IMR-90 (cell line): ENCODE measurements around the gene ZNF423. TPM values are rescaled to one million over a fixed set of nuclear protein-coding genes. Genes with fewer than 3 reads are reported as not detected.

Experiments
- ATAC-seq: fragments of 200-7000 bp; cut with Tn5 transposase; 2 replicates; pipeline ENCODE4 v1.9.1; 2020; ENCODE audit warnings: low read depth, mild to moderate bottlenecking, moderate library complexity
- BruUV-seq: library from RNA; stranded (reverse); fragments of 400-500 nt; replicated peaks from 2 replicates; lab custom pipeline; 2021; lab: Mats Ljungman, UMichigan
- CTCF ChIA-PET: fragments of 300-600 bp; formaldehyde crosslinking; extraction: SDS; loops from one replicate; lab custom pipeline; 2021; ENCODE audit warnings: antibody characterized with exemption; lab: Yijun Ruan, JAX
- POLR2A ChIA-PET: fragments of 300-600 bp; sonication (Branson Sonifier 250); formaldehyde crosslinking; loops from one replicate; lab custom pipeline; 2022; ENCODE audit warnings: antibody characterized with exemption; ENCODE audit not compliant: unreplicated experiment; lab: Charles Lee
- DNase-seq: peaks from one replicate; pipeline ENCODE4 v3.0.0; 2013
- H2AFZ ChIP-seq: replicated peaks from 2 replicates; pipeline ENCODE3; 2013; ENCODE audit warnings: low read length, mild to moderate bottlenecking; ENCODE audit not compliant: poor library complexity
- H2AK5ac ChIP-seq: 2 replicates; pipeline ENCODE4 v1.6.1; 2013; ENCODE audit warnings: low read depth, low read length, inconsistent platforms
- H2AK9ac ChIP-seq: replicated peaks from 2 replicates; pipeline ENCODE3; 2013; ENCODE audit warnings: mild to moderate bottlenecking, low read depth, low read length, moderate library complexity; ENCODE audit not compliant: poor library complexity
- H2BK120ac ChIP-seq: 2 replicates; pipeline ENCODE4 v1.6.1; 2013; ENCODE audit warnings: low read depth, low read length, inconsistent platforms
- H2BK15ac ChIP-seq: 3 replicates; pipeline ENCODE4 v1.6.1; 2013; ENCODE audit warnings: low read depth, low read length, inconsistent platforms
- H2BK20ac ChIP-seq: 2 replicates; pipeline ENCODE4 v1.6.1; 2013; ENCODE audit warnings: low read depth, mild to moderate bottlenecking, inconsistent platforms, low read length, moderate library complexity
- H2BK5ac ChIP-seq: 2 replicates; pipeline ENCODE4 v1.6.1; 2013; ENCODE audit warnings: mild to moderate bottlenecking, low read depth, low read length, inconsistent platforms; ENCODE audit not compliant: poor library complexity, severe bottlenecking
- H3K14ac ChIP-seq: replicated peaks from 2 replicates; pipeline ENCODE4 v1.6.1; 2013; ENCODE audit warnings: low read depth, low read length, inconsistent platforms
- H3K18ac ChIP-seq: 2 replicates; pipeline ENCODE4 v1.6.1; 2013; ENCODE audit warnings: low read depth, low read length, control low read depth
- H3K23ac ChIP-seq: 2 replicates; pipeline ENCODE4 v1.6.1; 2013; ENCODE audit warnings: low read depth, low read length, inconsistent platforms
- H3K27ac ChIP-seq: 2 replicates; pipeline ENCODE4 v1.5.1; 2013; ENCODE audit warnings: mild to moderate bottlenecking, control low read depth, low read length; ENCODE audit not compliant: insufficient read depth
- H3K27me3 ChIP-seq: 2 replicates; pipeline ENCODE4 v1.6.1; 2013; ENCODE audit warnings: low read length; ENCODE audit not compliant: control insufficient read depth, insufficient read depth
- H3K36me3 ChIP-seq: 2 replicates; pipeline ENCODE4 v1.6.1; 2013; ENCODE audit warnings: low read length, mixed read lengths; ENCODE audit not compliant: control insufficient read depth, insufficient read depth
- H3K4ac ChIP-seq: 2 replicates; pipeline ENCODE4 v1.6.1; 2013; ENCODE audit warnings: low read depth, low read length, inconsistent platforms
- H3K4me1 ChIP-seq: 2 replicates; pipeline ENCODE4 v1.6.1; 2013; ENCODE audit warnings: low read length, mixed read lengths; ENCODE audit not compliant: control insufficient read depth, insufficient read depth
- H3K4me2 ChIP-seq: 2 replicates; pipeline ENCODE4 v1.6.1; 2013; ENCODE audit warnings: low read depth, mild to moderate bottlenecking, control low read depth, low read length, moderate library complexity
- H3K4me3 ChIP-seq: 2 replicates; pipeline ENCODE4 v1.5.1; 2013; ENCODE audit warnings: low read depth, mild to moderate bottlenecking, control low read depth, low read length, moderate library complexity; ENCODE audit not compliant: insufficient read depth
- H3K56ac ChIP-seq: 2 replicates; pipeline ENCODE4 v1.6.1; 2013; ENCODE audit warnings: low read length, inconsistent platforms; ENCODE audit not compliant: insufficient read depth; ENCODE audit errors: extremely low read depth
- H3K79me1 ChIP-seq, 2 experiments: 2 replicates each; pipeline ENCODE4 v1.6.1; 2013; ENCODE audit warnings: low read length in 2 of 2, inconsistent platforms in 1 of 2, low read depth in 1 of 2
- H3K9ac ChIP-seq: 2 replicates; pipeline ENCODE4 v1.6.1; 2013; ENCODE audit warnings: low read depth, low read length, control low read depth
- H3K9me1 ChIP-seq: 2 replicates; pipeline ENCODE4 v1.6.1; 2013; ENCODE audit warnings: low read length, inconsistent platforms; ENCODE audit not compliant: insufficient read depth
- H3K9me3 ChIP-seq: 2 replicates; pipeline ENCODE4 v1.6.1; 2013; ENCODE audit warnings: low read length; ENCODE audit not compliant: control insufficient read depth, insufficient read depth
- H4K20me1 ChIP-seq: 2 replicates; pipeline ENCODE4 v1.6.1; 2013; ENCODE audit warnings: low read length, inconsistent platforms; ENCODE audit not compliant: insufficient read depth
- H4K5ac ChIP-seq: 2 replicates; pipeline ENCODE4 v1.6.1; 2013; ENCODE audit warnings: mild to moderate bottlenecking, low read depth, low read length, control low read depth
- H4K8ac ChIP-seq, 2 experiments: 2 replicates each; pipeline ENCODE4 v1.6.1; 2013; ENCODE audit warnings: low read depth in 2 of 2, low read length in 2 of 2, control low read depth in 1 of 2, inconsistent platforms in 1 of 2
- H4K91ac ChIP-seq: 2 replicates; pipeline ENCODE4 v1.6.1; 2013; ENCODE audit warnings: low read depth, low read length, inconsistent platforms; ENCODE audit not compliant: insufficient read depth
- BHLHE40 ChIP-seq: fragments of 150-350 bp; IDR thresholded peaks from 2 replicates; pipeline ENCODE4 v1.6.1; 2016; ENCODE audit warnings: mild to moderate bottlenecking, low read depth, low read length
- CHD1 ChIP-seq: IDR thresholded peaks from 2 replicates; pipeline ENCODE4 v1.6.1; 2012; ENCODE audit warnings: low read depth, low read length, improper control_type of control experiment
- ELK1 ChIP-seq: fragments of 150-350 bp; IDR thresholded peaks from 2 replicates; pipeline ENCODE4 v1.6.1; 2016; ENCODE audit warnings: low read depth, mild to moderate bottlenecking, low read length, moderate library complexity, borderline replicate concordance
- FOS ChIP-seq: fragments of 150-350 bp; IDR thresholded peaks from 2 replicates; pipeline ENCODE4 v1.6.1; 2016; ENCODE audit warnings: low read depth, low read length
- MAFK ChIP-seq: IDR thresholded peaks from 2 replicates; pipeline ENCODE4 v1.6.1; 2012; ENCODE audit warnings: low read depth, low read length, improper control_type of control experiment
- MAZ ChIP-seq: IDR thresholded peaks from 2 replicates; pipeline ENCODE4 v1.6.1; 2012; ENCODE audit warnings: low read depth, mild to moderate bottlenecking, low read length, improper control_type of control experiment, moderate library complexity, borderline replicate concordance
- MXI1 ChIP-seq: IDR thresholded peaks from 2 replicates; pipeline ENCODE4 v1.6.1; 2012; ENCODE audit warnings: low read depth, mild to moderate bottlenecking, low read length, moderate library complexity, borderline replicate concordance
- POLR2A ChIP-seq: IDR thresholded peaks from 2 replicates; pipeline ENCODE4 v1.6.1; 2012; ENCODE audit warnings: mild to moderate bottlenecking, low read depth, low read length
- RAD21 ChIP-seq: IDR thresholded peaks from 2 replicates; pipeline ENCODE4 v1.6.1; 2012; ENCODE audit warnings: low read length, improper control_type of control experiment
- RCOR1 ChIP-seq: IDR thresholded peaks from 2 replicates; pipeline ENCODE4 v1.6.1; 2012; ENCODE audit warnings: mild to moderate bottlenecking, low read length, improper control_type of control experiment; ENCODE audit not compliant: insufficient replicate concordance
- SMC3 ChIP-seq: fragments of 150-350 bp; IDR thresholded peaks from 2 replicates; pipeline ENCODE4 v1.6.1; 2016; ENCODE audit warnings: low read depth, mild to moderate bottlenecking, antibody characterized with exemption, low read length, moderate library complexity
- WGBS, 2 experiments: methylation state at CpG; one replicate each; pipeline versions ENCODE4 v1.1.5 to v1.1.7; 2013; ENCODE audit warnings: missing lambda C conversion rate in 2 of 2; ENCODE audit not compliant: insufficient read length in 1 of 2; ENCODE audit errors: extremely low coverage in 2 of 2; 5-methylcytosine and 5-hydroxymethylcytosine counted together
- dilution Hi-C: fragments of 300-500 bp; cut with HindIII; formaldehyde crosslinking; loops from one replicate; pipeline ENCODE4 v1.14.3; 2018; ENCODE audit warnings: low sequenced_read_pairs; ENCODE audit not compliant: unreplicated experiment
- in situ Hi-C: fragments of 300-500 bp; cut with MboI; formaldehyde crosslinking; loops from 3 replicates; pipeline ENCODE4 v1.14.3; 2019; ENCODE audit warnings: low sequenced_read_pairs, inconsistent platforms, mixed read lengths
- intact Hi-C: fragments of 100-400 bp; cut with micrococcal nuclease; formaldehyde crosslinking; loops from 2 replicates; pipeline ENCODE4 v1.10.0; 2022
- polyA plus RNA-seq, 3 experiments: library from polyadenylated mRNA; depleted of rRNA; stranded (reverse); fragments of >200 nt; gene quantifications; 2 replicates each; pipeline ENCODE4 v1.2.3, GENCODE V29; 2012; ENCODE audit warnings: low replicate concordance in 1 of 3
- total RNA-seq: library from RNA; depleted of rRNA; stranded (reverse); fragments of >200 nt; gene quantifications from 2 replicates; pipeline ENCODE4 v1.2.3, GENCODE V29; 2012

The ZNF423 gene
- total and polyA plus RNA-seq, 2 of the 4 experiments (the other 2 are of a cell fraction): under 0.01 to 0.10 TPM

GRCh38 chr16:49830873-49831272 lies 25.0 kb downstream of the ZNF423 start:
- H4K91ac ChIP-seq: no peak overlapping the region
- H3K4me2 ChIP-seq: no peak overlapping the region
- POLR2A ChIA-PET: no interaction called here
- no peak overlapping the region for H3K23ac ChIP-seq
- H2BK120ac ChIP-seq: no peak overlapping the region
- H3K4me3 ChIP-seq: no peak overlapping the region
- dilution Hi-C loops (no loop called here), intact Hi-C loops (no loop called here), in situ Hi-C loops (no loop called here)
- WGBS, 2 experiments: 38% methylated on average over 1 of the region's 5 CpGs; no CpG with 5 or more reads in 1 of the 2 experiments
- peaks cover 13% of the 10 kb centered on the region; the same call in 1 of the 2 replicates for H3K27me3 ChIP-seq
- no peaks in the 10 kb centered on the region for H3K79me1 ChIP-seq
- no peak for DNase-seq
- no peak overlapping the region for H2AK9ac ChIP-seq
- no peak overlapping the region for H3K14ac ChIP-seq
- TF ChIP-seq RCOR1: no peak
- no peak for TF ChIP-seq MAZ
- TF ChIP-seq FOS: no peak
- no peak for TF ChIP-seq BHLHE40
- no peak for TF ChIP-seq POLR2A
- no peak for TF ChIP-seq RAD21
- no peak for TF ChIP-seq CHD1
- no peak for TF ChIP-seq MAFK
- no peak for TF ChIP-seq SMC3
- TF ChIP-seq MXI1: no peak
- no peak for TF ChIP-seq ELK1
- CTCF ChIA-PET: no interaction called here
- no peaks in the 10 kb centered on the region for H3K9me3 ChIP-seq
- no peak overlapping the region for H4K8ac ChIP-seq
- H2AK5ac ChIP-seq: no peak overlapping the region
- H3K36me3 ChIP-seq: no peaks in the 10 kb centered on the region
- no peaks in the 10 kb centered on the region for H3K9me1 ChIP-seq
- no peak for ATAC-seq
- no peak overlapping the region for H3K4ac ChIP-seq
- no peak overlapping the region for H3K9ac ChIP-seq
- BruUV-seq: no TSS peak
- no peak overlapping the region for H2BK5ac ChIP-seq
- H2BK15ac ChIP-seq: no peak overlapping the region
- H3K18ac ChIP-seq: no peak overlapping the region
- no peak overlapping the region for H2AFZ ChIP-seq
- no peak overlapping the region for H3K56ac ChIP-seq
- H3K27ac ChIP-seq: no peak overlapping the region
- no peaks in the 10 kb centered on the region for H3K4me1 ChIP-seq
- no peaks in the 10 kb centered on the region for H4K20me1 ChIP-seq
- no peak overlapping the region for H4K5ac ChIP-seq
- H2BK20ac ChIP-seq: no peak overlapping the region
